ENCODE results near the gene KLHL29.

DNA sequence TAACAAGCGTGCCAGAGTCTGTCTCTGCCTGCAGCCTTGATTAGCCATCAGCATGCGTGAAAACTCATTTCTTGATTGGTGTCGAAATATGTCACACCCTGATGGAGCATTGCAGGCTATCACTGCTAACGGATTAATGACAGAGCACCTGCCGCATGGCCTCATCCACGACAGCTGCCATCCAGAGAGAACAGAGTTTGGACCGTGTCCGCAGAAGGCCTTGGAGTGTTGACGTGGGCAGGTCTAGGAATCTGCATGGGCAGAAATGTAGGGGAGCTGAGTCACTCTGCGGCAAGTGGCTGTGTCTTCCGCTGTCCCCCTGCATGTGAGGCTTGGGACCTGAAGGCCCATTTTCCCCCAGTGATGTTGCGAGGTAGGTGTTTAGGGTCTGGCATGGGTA is 43.0 kb downstream of the KLHL29 start:
- TF ChIP-seq, protein P1, sequence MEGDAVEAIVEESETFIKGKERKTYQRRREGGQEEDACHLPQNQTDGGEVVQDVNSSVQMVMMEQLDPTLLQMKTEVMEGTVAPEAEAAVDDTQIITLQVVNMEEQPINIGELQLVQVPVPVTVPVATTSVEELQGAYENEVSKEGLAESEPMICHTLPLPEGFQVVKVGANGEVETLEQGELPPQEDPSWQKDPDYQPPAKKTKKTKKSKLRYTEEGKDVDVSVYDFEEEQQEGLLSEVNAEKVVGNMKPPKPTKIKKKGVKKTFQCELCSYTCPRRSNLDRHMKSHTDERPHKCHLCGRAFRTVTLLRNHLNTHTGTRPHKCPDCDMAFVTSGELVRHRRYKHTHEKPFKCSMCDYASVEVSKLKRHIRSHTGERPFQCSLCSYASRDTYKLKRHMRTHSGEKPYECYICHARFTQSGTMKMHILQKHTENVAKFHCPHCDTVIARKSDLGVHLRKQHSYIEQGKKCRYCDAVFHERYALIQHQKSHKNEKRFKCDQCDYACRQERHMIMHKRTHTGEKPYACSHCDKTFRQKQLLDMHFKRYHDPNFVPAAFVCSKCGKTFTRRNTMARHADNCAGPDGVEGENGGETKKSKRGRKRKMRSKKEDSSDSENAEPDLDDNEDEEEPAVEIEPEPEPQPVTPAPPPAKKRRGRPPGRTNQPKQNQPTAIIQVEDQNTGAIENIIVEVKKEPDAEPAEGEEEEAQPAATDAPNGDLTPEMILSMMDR (IDR thresholded peaks at IDR 0.05; ENCODE audit: low read depth, low read length, poor library complexity, severe bottlenecking), result no peak
- no peak for TF ChIP-seq EZH2phosphoT487 (IDR thresholded peaks at IDR 0.05; ENCODE audit: borderline replicate concordance, low read length)
